ENCODE results near the gene UHMK1. TPM values are rescaled to one million over a fixed set of nuclear protein-coding genes. Genes with fewer than 3 reads are reported as not detected.
"Not testable (repeated sequence)": the region's sequence is repeated elsewhere in the genome, so short reads cannot be mapped to it uniquely, and the experiment has no call there.

The UHMK1 gene, protein sequence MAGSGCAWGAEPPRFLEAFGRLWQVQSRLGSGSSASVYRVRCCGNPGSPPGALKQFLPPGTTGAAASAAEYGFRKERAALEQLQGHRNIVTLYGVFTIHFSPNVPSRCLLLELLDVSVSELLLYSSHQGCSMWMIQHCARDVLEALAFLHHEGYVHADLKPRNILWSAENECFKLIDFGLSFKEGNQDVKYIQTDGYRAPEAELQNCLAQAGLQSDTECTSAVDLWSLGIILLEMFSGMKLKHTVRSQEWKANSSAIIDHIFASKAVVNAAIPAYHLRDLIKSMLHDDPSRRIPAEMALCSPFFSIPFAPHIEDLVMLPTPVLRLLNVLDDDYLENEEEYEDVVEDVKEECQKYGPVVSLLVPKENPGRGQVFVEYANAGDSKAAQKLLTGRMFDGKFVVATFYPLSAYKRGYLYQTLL
- total RNA-seq = 10 to 100 TPM; 48.7 to 57.9 TPM
- total RNA-seq = 235 to 332 reads per million in 2 donors

DNA sequence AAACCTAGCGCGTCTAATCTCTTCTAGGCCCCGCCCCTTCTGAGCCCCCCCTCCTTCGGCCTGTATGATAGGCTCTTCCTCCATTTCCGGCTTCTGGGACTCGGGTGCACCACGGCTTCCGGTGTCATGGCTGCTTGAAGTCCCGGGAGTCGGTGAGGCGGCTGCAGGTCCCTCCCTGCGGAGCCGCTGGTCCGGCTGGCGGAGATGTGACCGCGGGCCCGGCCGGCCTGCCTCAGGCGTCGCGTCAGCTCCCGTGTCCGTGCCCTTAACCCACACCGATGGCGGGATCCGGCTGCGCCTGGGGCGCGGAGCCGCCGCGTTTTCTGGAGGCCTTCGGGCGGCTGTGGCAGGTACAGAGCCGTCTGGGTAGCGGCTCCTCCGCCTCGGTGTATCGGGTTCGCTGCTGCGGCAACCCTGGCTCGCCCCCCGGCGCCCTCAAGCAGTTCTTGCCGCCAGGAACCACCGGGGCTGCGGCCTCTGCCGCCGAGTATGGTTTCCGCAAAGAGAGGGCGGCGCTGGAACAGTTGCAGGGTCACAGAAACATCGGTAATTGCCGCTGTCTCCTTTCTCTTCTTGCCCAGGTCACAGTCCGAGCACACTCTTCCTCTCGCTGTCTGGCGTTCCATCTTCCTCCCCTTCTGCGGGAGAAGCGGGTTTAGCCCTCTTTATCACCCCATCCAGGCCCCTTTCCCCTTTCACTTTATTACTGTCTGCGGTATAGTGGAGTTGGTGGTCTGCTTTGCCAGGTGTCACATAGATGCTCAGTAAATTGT lies at the start of gene UHMK1:
TSS of gene UHMK1 (plus strand) at position 96 of the 773 bp plus-strand sequence. CDS start at position 279, 183 bp downstream.
- ATAC-seq (peak; percentile 98), DNase-seq (peak; percentile 73 to 84 (median 78))
- H3K36me3 Mint-ChIP-seq (ENCODE audit: low read depth) = peaks cover 3% of the 10 kb centered on the region
- no peaks in the 10 kb centered on the region for H3K9me3 ChIP-seq (ENCODE audit: control insufficient read depth, low read length, poor library complexity, severe bottlenecking)
- H3K27me3 Mint-ChIP-seq = no peaks in the 10 kb centered on the region
- H3K4me1 Mint-ChIP-seq = peaks cover 30% of the 10 kb centered on the region
- H3K27ac Mint-ChIP-seq = peak within 1 kb of the TSS; percentile 95
- peak within 1 kb of the TSS; percentile 96 for H3K4me3 Mint-ChIP-seq

DNA sequence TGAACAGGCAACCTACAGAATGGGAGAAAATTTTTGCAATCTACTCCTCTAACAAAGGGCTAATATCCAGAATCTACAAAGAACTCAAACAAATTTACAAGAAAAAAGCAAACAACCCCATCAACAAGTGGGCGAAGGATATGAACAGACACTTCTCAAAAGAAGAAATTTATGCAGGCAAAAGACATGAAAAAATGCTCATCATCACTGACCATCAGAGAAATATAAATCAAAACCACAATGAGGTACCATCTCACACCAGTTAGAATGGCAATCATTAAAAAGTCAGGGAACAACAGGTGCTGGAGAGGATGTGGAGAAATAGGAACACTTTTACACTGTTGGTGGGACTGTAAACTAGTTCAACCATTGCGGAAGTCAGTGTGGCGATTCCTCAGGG lies 43.3 kb upstream of the UHMK1 start:
- not testable (repeated sequence) for H3K4me1 Mint-ChIP-seq

DNA sequence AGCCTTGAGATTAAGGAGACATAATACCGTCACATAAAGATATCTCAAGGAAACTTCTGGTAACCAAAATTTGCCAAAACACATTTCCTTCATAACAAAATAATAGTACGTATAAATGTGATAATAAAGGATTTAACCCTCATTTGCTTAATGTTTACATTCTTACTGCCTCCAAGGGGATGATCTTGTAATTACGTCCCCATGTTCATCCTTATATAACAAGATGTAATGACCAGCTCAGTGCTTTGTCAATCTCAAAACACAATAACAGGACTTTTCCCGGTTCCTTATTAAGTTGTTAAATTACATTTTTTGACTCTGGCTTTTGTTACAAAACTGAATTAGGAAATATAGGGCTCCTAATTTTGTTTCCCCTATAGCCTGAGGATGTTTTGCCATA lies 41.3 kb upstream of the UHMK1 start:
- peaks cover 3% of the 10 kb centered on the region for H3K36me3 Mint-ChIP-seq (ENCODE audit: low read depth)
- no peaks in the 10 kb centered on the region for H3K4me1 Mint-ChIP-seq
- DNase-seq = no peak
- H3K9me3 ChIP-seq (ENCODE audit: control insufficient read depth, low read length, poor library complexity, severe bottlenecking) = no peaks in the 10 kb centered on the region
- no peak overlapping the region for H3K4me3 Mint-ChIP-seq
- no peak overlapping the region for H3K27ac Mint-ChIP-seq
- peaks cover 10% of the 10 kb centered on the region for H3K27me3 Mint-ChIP-seq
- no peak for ATAC-seq

More for the DNA sequence above, 43.3 kb upstream of the UHMK1 start:
- not testable (repeated sequence) for ATAC-seq; H3K27ac Mint-ChIP-seq; DNase-seq; H3K4me3 Mint-ChIP-seq; H3K9me3 ChIP-seq (ENCODE audit: control insufficient read depth, low read length, poor library complexity, severe bottlenecking); H3K36me3 Mint-ChIP-seq (ENCODE audit: low read depth)
- peaks cover 10% of the 10 kb centered on the region for H3K27me3 Mint-ChIP-seq

DNA sequence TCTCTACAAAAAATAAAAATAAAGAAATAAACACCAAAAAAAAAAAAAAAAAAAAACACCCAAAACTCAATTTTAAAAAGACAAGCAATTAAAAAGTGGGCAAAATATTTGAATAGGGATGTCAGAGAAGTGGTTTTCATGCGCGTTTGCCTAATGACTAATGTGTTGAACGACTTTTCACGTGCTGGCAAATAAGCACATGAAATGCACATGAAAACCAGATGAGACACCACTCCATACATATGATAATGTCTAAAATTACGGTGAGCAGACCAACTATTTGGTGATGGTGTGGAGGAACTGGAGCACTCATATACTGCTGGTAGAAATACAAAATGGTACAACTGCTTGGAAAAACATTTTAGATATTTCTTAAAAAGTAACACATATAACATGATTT lies 39.4 kb upstream of the UHMK1 start:
- H3K27me3 Mint-ChIP-seq = peaks cover 10% of the 10 kb centered on the region
- no peaks in the 10 kb centered on the region for H3K9me3 ChIP-seq (ENCODE audit: control insufficient read depth, low read length, poor library complexity, severe bottlenecking)
- peaks cover 3% of the 10 kb centered on the region for H3K36me3 Mint-ChIP-seq (ENCODE audit: low read depth)
- ATAC-seq (no peak), DNase-seq (no peak)
- H3K27ac Mint-ChIP-seq = no peak overlapping the region
- no peaks in the 10 kb centered on the region for H3K4me1 Mint-ChIP-seq
- no peak overlapping the region for H3K4me3 Mint-ChIP-seq

DNA sequence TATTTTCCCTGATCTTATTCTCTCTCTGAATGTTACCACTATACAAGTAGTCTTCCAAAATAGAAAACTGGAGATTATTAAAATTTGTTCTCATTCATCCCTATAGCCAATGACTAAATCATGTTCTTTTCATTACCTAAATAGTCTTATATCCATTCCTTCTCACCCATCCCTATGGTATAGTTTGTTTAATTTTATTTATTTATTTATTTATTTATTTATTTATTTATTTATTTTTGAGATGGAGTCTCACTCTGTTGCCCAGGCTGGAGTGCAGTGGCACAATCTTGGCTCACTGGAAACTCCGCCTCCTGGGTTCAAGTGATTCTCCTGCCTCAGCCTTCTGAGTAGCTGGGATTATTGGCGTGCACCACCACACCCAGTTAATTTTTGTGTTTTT lies 35.2 kb upstream of the UHMK1 start:
- H3K9me3 ChIP-seq (ENCODE audit: control insufficient read depth, low read length, poor library complexity, severe bottlenecking); H3K27ac Mint-ChIP-seq; H3K4me3 Mint-ChIP-seq; H3K36me3 Mint-ChIP-seq (ENCODE audit: low read depth); DNase-seq; ATAC-seq; H3K27me3 Mint-ChIP-seq; H3K4me1 Mint-ChIP-seq: not testable (repeated sequence)

DNA sequence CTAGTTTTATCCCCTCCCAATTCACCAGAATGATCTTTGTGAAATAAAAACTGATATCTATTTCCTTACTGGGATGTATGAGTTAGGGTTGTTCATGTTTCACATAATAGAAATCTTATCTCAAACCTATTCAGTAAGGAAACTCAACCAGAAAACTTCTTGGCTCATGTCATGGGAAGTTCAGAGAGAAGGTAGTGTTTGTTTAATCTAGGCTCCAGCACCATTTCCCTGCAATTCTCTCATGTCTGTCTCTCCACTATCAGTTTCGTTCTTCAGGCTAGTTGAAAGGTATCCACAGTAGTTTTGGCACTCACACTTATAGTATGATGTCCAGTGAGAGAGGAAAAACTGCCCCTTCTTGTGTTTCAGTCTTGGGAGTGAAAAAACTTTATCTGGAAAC lies 34.6 kb upstream of the UHMK1 start:
- peaks cover 9% of the 10 kb centered on the region for H3K27me3 Mint-ChIP-seq
- peaks cover 3% of the 10 kb centered on the region for H3K36me3 Mint-ChIP-seq (ENCODE audit: low read depth)
- ATAC-seq (no peak), DNase-seq (no peak)
- H3K27ac Mint-ChIP-seq = no peak overlapping the region
- H3K9me3 ChIP-seq (ENCODE audit: control insufficient read depth, low read length, poor library complexity, severe bottlenecking) = no peaks in the 10 kb centered on the region
- H3K4me3 Mint-ChIP-seq = no peak overlapping the region
- no peaks in the 10 kb centered on the region for H3K4me1 Mint-ChIP-seq

DNA sequence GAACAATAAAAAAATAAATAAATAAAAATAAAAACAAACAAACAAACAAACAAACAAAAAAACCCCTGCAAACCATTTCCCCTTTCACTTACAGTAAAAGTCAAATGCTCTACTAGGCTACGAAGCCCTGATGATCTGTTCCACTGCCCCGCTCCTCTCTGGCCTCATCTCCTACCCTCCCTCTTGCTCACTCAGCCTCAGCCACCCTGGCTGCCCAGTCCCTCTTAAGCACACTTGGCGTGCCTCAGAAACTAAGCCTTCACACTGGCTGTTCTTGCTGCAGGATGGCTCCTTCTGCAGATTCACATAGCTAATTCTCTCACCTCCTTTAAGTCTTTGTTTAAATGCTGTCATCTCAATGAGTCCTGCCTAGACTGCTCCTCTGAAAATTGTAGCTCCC lies 30.8 kb upstream of the UHMK1 start:
- Mint-ChIP-seq H3K36me3 (ENCODE audit: low read depth) (no peaks in the 10 kb centered on the region), H3K27me3 (peaks cover 31% of the 10 kb centered on the region)

DNA sequence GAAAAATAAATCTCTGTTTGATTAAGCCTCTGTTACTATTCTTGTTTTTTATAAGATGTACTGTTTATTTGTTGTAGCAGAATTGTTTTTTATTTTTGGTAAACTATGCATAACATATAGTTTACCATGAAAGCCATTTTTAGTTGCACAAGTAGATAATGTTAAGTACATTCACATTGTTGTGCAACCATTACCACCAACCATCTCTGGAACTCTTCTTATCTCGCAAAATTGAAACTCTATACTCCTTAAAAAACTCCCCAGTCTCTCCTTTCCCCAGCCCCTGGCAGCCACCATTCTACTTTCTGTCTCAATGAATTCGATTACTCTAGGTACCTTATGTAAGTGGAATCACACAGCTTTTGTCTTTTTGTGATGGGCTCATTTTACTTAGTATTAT lies 27.4 kb upstream of the UHMK1 start:
- DNase-seq (no peak), ATAC-seq (no peak)
- Mint-ChIP-seq H3K36me3 (ENCODE audit: low read depth) (no peaks in the 10 kb centered on the region), H3K4me1 (no peaks in the 10 kb centered on the region), H3K27ac (no peak overlapping the region), H3K27me3 (peaks cover 36% of the 10 kb centered on the region), H3K4me3 (no peak overlapping the region)
- H3K9me3 ChIP-seq (ENCODE audit: control insufficient read depth, low read length, poor library complexity, severe bottlenecking) = no peaks in the 10 kb centered on the region

More for the DNA sequence above, 30.8 kb upstream of the UHMK1 start:
- ATAC-seq = no peak
- H3K4me1 Mint-ChIP-seq = no peaks in the 10 kb centered on the region
- no peak overlapping the region for H3K4me3 Mint-ChIP-seq
- no peak for DNase-seq
- H3K9me3 ChIP-seq (ENCODE audit: control insufficient read depth, low read length, poor library complexity, severe bottlenecking) = no peaks in the 10 kb centered on the region
- no peak overlapping the region for H3K27ac Mint-ChIP-seq

DNA sequence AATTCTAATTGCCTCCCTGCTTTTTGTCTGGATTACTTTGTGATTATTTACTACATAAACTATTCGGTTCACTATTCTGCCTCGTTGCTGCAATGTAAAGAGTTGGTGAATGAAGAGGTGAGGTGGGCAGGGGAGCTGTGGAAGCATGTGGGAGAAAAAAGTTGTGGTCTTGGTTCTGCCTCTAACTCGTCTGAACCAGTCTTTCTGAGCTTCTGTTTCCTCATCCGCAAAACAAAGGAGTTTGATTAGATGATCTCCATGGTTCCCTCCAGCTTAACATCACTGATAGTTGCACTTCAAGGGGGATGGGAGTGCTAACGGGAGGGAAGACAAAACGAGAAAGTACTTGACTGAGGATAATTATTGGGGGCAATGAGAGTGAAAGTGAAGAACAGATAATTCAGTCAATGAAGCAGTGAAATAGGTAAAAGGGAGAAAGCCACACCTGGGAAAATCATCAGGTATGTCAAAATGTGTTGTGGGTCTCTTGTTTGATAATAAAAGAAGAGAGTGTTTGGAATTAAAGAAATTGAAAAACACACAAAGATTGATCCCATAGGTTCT lies 26.2 kb upstream of the UHMK1 start:
- Mint-ChIP-seq H3K27me3 (peaks cover 36% of the 10 kb centered on the region), H3K4me3 (no peak overlapping the region), H3K27ac (no peak overlapping the region), H3K36me3 (ENCODE audit: low read depth) (no peaks in the 10 kb centered on the region), H3K4me1 (no peaks in the 10 kb centered on the region)
- no peaks in the 10 kb centered on the region for H3K9me3 ChIP-seq (ENCODE audit: control insufficient read depth, low read length, poor library complexity, severe bottlenecking)
- DNase-seq (no peak), ATAC-seq (no peak)

DNA sequence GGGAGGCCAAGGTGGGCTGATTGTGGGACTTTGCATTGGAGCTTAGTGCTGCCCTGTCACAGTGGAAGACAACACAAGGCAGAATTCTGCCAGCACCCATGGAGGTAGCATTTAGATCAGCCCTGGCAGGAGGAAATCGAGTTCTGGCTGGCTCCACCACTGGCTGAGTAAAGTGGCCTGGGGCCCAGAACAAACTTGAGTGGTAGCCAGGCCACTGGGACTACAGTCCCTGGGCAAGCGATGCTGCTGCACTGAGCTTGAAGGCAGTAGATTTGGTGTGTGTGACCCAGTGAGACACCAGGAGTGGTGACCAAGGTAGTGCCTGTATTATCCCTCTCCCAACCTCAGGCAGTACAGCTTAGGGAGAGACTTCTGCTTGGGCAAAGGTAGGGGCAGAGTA lies 22.5 kb upstream of the UHMK1 start:
- no peak for ATAC-seq
- no peak for DNase-seq
- Mint-ChIP-seq H3K36me3 (ENCODE audit: low read depth) (no peaks in the 10 kb centered on the region), H3K27ac (no peak overlapping the region), H3K4me3 (no peak overlapping the region), H3K4me1 (no peaks in the 10 kb centered on the region), H3K27me3 (peaks cover 20% of the 10 kb centered on the region)
- no peaks in the 10 kb centered on the region for H3K9me3 ChIP-seq (ENCODE audit: control insufficient read depth, low read length, poor library complexity, severe bottlenecking)

DNA sequence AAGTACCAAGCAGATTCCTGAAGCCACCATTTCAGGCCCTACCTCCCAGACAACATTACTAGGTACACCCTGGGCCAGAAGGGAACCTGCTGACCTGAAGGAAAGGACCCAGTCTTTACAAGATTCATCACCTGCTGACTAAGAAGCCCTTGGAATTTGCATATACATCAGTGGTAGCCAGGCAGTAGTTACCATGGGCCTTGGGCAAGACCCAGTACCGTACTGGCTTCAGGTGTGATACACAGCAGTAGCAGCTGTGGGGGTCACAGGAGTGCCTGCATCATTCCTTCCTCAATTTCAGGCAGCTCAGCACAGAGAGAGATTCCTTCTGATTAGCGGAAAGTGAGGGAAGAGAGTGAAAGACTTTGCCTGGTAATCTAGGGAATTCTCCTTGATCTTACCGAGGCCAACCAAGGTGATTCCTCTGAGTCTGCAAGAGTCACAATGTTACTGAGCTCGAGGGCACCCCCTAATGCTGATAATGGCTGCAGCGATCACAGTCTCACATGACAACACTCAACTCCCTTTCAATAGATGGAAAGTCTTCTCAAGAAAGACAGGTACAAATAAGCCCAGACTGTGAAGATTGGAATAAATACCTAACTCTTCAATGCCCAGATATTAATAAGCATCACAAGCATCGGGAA lies 22.0 kb upstream of the UHMK1 start:
- H3K4me3 Mint-ChIP-seq = no peak overlapping the region
- no peak for ATAC-seq
- DNase-seq = no peak
- H3K36me3 Mint-ChIP-seq (ENCODE audit: low read depth) = no peaks in the 10 kb centered on the region
- H3K27ac Mint-ChIP-seq = no peak overlapping the region
- no peaks in the 10 kb centered on the region for H3K9me3 ChIP-seq (ENCODE audit: control insufficient read depth, low read length, poor library complexity, severe bottlenecking)
- H3K27me3 Mint-ChIP-seq = peaks cover 15% of the 10 kb centered on the region
- H3K4me1 Mint-ChIP-seq = no peaks in the 10 kb centered on the region

DNA sequence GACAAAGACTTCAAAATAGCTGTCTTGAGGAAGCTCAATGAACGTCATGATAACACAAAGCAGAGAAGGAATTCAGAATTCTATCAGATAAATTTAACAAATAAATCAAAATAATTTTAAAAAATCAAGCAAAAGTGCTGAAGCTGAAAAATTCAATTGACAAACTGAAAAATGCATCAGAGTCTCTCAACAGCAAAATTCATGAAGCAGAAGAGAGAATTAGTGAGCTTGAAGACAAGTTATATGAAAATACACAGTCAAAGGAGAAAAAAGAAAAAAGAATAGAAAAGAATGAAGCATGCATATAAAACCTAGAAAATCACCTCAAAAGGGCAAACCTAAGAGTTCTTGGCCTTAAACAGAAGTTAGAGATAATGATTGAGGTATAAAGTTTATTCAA lies 21.0 kb upstream of the UHMK1 start:
- Mint-ChIP-seq H3K4me1 (no peaks in the 10 kb centered on the region), H3K27me3 (peaks cover 5% of the 10 kb centered on the region), H3K27ac (no peak overlapping the region), H3K36me3 (ENCODE audit: low read depth) (no peaks in the 10 kb centered on the region), H3K4me3 (no peak overlapping the region)
- no peak for ATAC-seq
- DNase-seq = no peak
- no peaks in the 10 kb centered on the region for H3K9me3 ChIP-seq (ENCODE audit: control insufficient read depth, low read length, poor library complexity, severe bottlenecking)

DNA sequence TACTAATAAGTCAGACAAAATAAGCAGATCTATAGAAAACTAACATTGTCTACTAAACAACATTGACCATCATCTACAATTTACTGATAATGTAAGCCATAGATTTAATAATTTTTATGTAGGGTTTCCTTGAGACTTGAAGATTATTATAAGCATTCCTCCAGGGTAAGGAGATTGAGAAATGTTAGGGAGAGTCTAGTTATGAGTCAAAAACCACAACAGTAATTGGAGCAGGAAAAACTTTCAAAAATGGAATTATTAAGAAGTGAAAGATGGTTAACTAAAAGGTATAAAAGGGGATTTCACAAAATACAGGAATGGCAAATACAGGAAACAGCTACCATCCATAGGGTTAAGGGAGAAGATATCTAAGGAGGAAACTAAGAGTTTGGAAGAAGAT lies 12.4 kb upstream of the UHMK1 start:
- Mint-ChIP-seq H3K36me3 (ENCODE audit: low read depth) (peaks cover 2% of the 10 kb centered on the region), H3K27me3 (peaks cover 39% of the 10 kb centered on the region), H3K4me1 (no peaks in the 10 kb centered on the region), H3K4me3 (no peak overlapping the region), H3K27ac (no peak overlapping the region)
- DNase-seq (no peak), ATAC-seq (no peak)
- H3K9me3 ChIP-seq (ENCODE audit: control insufficient read depth, low read length, poor library complexity, severe bottlenecking) = no peaks in the 10 kb centered on the region

Data from T-helper 17 cell (primary cell).